Cortex of kidney (tissue), 1 donor: ENCODE measurements around the gene HAO2.
"Not testable (repeated sequence)": the region's sequence is repeated elsewhere in the genome, so short reads cannot be mapped to it uniquely, and the experiment has no call there.

Experiments
- DNase-seq: peaks from one replicate; lab custom pipeline; 2025; lab: John Stamatoyannopoulos, UW

The HAO2 gene

DNA sequence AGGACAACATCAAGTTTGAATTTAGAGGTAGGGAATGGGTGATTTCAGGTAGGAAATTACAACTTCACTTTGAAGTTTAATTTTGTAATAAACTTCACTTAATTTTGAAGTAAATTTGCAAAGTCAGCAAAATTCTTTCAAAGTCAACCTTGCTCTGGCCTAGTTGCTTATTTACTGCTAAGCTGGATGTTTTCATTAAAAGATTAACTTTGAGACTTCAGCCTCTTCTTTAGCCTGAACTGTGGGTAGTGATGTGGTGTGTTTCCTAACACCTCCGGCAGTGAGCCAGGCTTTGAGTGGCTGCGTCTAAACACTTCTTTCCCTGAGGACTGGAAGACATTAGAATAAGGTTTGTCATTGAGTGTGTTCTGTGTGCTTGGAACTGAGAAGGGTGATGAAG lies at the start of gene HAO2:
TSS of gene HAO2 (plus strand) at position 232 of the 400 bp plus-strand sequence. CDS start 12,301 bp downstream, outside the sequence.
- no peak for DNase-seq

DNA sequence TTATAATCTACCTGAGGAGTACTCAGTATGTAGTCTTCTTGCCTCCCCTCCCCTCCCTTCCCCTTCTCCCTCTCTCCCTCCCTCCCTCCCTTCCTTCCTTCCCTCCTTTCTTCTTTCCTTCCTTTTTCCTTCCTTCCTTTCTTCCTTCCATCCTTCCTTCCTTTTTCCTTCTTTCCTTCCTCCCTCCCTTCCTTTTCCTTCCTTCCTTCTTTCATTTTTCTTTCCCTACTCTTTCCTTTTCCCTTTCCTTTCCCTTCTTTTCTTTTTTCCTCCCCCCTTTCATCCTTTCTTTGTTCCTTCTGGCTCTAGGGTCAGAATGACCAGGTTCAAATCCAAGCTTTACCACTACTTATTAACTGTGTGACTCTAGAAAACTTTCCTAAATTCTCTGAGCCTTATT lies 48.5 kb upstream of the HAO2 start:
- DNase-seq: no peak

DNA sequence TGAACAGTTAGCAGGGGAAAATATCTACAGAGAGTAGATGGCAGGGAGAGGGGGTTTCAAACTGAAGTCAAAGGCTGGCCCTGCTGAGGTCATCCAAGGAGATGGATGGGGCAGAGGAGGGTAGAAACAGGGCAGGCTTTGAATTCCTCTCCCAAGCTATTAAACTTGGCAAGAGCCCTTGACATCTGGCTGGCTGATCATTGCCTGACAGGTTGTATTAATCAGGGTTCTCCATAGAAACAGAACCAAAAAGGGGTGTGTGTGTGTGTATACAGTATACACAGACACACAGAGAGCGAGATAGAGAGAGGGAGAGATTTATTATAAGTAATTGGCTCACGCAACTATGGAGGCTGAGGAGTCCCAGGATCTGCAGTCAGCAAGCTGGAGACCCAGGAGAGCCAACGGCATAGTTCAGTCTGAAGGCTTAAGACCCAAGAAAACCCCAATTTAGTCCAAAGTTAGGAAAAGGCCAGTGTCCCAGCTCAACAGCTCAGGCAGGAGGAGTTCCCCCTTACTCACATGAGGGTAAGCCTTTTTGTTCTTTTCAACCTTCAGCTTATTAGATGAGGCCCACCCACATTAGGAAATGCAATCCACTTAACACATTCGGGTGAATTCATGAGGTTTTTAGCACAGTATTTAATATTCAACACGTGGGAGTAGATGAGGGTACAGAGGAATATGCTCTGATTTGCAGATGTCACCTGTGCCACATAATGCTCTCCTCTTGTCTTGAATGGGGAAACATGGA lies 46.7 kb upstream of the HAO2 start:
- no peak for DNase-seq

DNA sequence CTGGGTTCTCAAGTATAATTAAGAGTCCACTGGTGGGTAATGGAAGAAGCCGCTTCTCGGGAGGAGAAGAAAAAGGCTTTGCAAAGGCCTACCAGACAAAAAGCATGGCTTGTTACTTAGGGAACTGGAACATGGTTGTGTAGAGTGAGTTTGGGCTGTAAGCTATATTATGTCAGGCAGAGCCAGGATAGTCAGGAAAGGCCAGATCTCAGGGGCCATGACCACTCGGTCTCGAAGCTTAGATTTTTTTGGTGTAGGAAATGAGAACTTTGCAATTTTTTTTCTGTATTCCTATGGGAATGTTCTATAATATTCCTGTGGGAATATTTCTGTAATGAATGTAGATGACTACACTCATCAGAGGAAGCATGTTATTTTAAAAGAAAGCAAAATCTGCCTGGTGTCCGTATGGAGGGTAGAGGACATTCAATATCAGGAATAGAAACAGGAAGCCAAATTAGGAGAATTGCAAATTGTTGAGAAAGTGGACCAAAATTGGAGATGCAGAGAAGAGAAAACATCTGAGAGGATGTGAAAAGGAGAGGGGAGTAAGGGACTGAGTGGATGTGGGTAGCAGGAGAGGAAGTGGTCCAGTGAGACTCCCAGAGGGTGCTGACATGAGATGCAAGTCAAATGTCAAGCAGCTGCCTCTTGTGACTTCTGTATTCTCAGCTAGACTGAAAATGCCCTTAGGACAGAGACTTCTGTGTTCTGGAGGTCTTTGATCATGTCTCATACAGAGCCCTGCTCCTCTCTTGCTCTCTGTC lies 45.2 kb upstream of the HAO2 start:
- no peak for DNase-seq

DNA sequence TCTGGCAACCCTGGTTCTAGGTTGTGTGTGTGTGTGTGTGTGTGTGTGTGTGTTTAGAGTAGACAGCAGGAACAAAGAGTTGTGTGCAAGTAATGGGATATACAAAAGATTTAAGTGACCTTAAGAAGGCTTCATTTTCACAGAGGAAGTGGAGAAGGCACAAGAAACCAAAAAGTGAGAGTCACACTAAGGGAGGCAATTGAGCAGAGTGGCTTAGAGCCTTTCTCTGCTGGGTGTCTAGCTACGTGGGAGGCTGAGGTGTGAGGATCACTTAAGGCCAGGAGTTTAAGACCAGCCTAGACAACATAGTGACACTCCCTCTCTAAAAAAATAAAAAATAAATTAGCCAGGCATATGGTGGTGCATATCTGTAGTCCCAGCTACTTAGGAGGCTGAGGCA lies 44.4 kb upstream of the HAO2 start:
- DNase-seq: no peak

DNA sequence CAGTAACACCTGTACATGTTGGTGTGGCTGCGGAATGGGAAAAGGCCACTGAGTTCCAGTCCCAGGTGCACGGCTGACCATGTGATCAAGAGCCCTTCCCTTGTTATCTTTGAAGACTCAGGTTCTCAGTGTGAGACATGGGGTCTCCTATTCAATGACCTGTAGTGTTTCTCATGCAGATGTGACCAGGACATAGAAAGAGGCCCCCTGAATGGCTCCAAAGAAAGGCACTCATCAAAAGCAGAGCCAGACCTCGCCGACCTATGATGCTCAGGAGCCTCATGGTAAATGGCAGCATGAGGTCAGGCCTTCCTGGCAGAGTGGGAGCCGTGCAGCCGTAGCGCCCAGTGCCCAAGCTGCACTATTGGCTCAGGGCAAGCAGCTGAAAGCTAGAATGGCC lies 42.3 kb upstream of the HAO2 start:
- DNase-seq: no peak

DNA sequence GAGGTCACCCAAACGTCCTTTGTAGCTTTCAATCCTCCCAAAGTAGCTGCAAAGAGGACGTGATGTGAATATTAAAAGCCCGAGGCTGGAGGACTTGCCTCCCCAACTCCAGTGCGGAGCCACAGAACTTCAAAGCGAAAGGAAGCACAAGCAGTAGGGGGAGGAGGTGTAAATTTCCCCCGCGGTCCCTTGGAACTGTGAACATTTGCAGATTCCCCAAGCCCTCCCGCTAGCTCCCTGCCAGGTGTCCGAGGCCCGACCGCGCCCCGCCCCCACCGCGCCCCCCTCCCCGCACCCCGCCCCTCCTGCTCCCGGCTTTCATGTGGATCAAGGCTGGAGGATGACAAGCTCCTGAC lies 41.5 kb upstream of the HAO2 start:
- DNase-seq: no peak

DNA sequence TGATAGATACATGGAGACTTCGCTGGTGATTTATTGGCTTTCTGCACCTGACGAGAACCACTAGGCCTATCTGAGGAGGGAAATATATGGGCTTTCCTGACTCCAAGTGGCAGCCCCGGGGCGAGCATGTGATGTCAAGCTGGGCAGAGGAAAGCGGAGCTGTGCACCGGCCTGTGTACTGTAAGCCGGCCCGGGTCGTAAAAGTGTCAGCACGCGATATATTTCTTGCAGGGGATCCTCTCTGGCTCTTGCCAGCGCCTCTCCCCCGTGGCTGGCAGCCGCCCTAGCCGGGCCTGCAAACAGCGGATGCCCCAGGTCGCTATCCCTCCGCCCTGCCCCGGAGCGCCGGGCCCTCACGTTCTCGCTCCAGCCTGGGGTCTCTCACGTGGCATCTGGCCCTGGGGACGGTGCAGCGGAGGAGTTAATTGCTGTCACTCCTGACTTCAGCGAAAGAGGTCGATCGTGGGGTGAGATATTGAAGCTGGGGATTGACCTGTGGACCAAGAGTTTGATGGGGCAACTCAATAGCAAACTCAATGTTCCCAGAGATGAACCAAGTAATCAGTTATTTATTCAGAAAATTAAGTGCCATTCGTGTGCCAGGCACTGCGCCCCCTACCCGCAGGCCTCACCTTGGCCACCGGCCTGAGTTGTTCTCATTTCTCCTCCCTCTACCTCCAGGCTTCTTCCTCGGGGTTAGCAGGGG lies 41.0 kb upstream of the HAO2 start:
- DNase-seq: no peak

DNA sequence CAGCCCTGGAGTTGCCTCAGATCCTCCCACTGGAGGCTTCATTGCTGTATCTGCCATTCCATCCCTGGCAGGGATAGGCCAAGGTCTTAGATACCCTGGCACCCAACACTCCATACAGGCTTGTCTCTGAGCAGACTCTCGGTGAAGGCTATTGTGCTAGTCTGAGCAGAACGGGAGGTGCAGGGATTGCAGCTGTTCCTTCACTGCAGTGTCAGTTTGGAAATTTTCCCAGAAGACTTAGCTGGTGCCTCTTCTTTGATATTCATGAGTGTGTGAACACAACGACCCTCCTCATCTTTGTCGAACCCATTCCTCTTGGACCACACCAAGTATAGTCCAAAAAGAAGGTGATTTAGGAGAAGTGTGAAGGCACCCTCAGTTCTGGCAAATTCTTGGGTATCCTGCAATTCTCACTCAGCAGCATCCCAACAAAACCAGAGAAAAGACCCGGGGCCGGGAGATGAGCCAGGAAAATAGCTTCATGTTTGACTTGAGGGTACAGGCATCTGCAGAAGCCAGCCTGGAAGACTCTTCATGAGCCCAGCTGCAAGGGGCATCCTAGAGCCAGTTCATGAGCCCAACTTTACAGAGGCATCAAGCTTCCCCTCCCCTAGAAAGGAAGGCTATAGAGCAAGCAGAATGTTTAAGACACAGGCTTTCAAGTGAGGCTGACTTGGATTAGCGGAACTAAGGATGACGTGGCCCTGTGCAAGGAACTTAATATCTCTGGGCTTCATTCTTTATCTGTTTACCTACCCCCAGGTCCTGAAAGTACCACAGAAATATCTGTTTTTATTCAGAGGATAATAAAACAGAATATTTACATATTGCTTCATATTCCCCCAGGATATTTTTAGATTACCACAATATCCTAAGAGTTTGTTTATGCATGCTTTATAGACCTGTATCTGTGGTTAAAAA lies 38.8 kb upstream of the HAO2 start:
- no peak for DNase-seq

DNA sequence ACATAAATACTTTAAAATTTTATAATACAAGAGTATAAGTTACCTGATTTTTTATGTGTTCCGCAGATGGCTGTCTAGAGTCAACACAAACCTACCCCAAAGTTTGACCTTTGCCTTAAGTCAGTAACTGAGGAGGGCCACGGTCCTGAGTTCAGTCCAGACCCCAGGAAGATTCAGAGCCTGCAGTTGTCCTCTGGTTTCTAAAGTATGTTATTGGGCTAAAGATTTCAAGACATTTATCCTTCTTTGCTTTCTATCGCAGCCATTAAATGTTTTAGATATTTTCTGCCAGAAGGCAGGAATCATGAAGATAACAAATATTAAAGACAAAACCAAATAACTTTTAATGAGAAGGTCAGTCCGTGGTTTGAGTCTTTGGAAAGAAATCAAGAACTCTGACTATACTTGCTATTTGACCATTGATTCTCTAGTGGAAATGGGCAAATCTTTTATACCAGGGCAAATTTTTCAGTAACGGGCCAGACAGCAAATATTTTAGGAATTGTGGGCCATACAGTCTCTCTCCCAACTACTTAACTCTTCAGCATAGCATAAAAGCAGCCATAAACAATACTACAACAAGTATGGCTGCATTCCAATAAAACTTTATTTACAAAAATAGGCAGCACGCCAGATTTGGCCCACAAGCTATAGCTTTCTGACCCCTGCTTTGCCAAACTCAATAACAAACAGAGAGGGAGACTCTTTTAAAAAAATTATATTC lies 38.0 kb upstream of the HAO2 start:
- DNase-seq: no peak

DNA sequence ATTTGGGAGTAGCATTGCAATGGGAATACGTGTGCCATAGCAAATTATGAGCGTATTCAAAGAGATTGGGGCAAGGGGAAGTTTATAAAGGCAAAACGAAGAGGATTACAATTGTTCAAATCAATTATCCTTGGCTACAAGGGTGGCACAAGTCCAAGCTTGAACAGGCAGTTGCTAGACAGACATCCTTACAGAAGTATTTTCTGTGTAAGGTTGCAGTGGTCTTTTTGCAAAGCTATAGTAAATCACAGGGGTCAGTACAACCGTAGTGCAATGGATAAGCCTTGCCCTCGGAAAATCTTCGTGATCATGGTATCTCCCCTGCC lies 37.4 kb upstream of the HAO2 start:
- no peak for DNase-seq

DNA sequence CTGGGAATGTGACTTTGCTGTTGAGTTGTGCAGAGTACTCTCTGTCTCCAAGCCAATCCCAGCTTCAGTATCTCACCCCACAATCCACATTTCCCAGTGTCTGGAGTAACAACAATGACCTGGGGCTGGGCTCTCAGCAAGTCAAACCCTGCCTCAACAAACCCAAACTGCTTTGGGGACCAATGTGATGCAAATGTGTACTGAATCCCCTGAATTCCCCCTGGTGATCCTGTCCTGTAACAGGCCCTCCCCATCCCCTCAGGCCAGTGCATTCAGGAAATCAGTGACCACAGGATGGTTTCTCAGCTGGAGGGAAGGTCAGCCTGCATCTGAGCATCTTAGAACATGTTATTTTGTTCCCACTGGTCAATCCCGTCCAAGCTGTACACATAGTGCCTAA lies 36.7 kb upstream of the HAO2 start:
- DNase-seq: no peak

DNA sequence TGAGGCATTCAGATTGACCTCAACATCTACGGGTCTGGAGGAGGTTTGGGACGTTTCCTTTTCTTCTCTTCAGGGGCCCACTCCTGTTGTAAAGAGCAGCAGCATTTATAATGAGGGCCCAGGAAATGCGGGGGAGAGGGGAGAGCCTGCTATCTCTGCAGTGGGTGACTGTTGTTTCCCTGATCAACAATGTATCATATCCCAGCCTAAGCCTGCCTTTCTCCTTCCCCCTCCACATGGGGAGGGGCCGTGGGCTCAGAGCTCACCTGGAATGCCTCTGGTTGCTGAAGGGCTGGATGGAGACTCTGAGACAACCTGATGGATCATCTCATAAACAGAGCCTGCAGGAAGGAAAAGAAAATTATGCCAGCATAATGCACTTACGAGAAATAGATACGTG lies 36.0 kb upstream of the HAO2 start:
- no peak for DNase-seq

DNA sequence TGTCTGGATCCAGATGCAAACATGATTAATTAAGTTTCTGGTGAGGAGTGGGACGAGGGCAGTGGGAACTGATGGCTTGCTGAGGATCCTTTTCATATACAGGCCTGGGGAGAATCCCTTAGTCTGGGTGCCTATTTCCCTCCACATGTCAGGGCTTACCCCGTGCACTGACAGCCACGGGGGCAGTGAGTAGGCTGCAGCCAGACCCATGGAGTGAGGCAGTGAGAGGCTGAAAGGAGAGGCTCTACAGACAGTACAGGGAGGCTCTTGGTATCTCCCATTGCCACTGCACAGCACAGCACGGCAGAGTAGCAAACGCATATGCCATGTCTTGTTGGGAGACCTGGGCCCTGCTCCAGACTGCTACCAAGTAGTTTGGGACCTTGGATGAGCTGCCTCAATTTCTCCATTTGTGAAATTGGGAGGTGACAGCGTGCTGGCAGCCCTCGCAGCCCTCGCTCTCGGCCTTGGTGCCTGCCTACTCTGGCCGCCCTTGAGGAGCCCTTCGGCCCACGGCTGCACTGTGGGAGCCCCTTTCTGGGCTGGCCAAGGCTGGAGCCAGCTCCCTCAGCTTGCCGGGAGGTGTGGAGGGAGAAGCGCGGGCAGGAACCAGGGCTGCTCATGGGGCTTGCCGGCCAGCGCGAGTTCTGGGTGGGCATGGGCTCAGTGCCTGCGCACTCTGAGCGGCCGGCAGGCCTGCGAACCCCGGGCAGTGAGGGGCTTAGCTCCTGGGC lies 35.3 kb upstream of the HAO2 start:
- DNase-seq: no peak

DNA sequence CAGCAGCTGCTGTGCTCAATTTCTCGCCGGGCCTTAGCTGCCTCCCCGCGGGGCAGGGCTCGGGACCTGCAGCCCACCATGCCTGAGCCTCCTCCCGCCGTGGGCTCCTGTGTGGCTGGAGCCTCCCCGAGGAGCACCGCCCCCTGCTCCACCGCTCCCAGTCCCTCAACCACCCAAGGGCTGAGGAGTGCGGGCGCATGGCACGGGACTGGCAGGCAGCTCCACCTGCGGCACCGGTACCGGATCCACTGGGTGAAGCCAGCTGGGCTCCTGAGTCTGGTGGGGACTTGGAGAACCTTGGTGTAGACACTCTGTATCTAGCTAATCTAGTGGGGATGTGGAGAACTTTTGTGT lies 34.7 kb upstream of the HAO2 start:
- not testable (repeated sequence) for DNase-seq

DNA sequence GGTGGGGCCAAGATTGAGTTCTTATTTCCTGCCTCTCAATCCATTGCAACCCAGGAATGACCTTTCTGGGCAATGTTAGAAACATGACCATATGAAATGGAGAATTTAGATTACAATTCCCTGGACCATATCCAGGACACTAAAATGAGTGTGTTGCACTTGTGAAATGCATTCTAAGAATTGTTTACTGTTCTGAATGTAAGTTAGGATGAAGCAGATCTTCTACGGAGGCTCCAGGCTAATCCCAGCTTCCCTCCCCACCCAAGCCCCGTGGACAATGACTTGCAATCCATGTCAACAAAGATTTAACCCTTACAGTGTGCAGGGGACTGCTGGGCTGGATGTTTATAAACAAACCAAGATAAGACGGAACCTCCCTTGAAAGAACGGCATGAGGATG lies 31.7 kb upstream of the HAO2 start:
- no peak for DNase-seq

DNA sequence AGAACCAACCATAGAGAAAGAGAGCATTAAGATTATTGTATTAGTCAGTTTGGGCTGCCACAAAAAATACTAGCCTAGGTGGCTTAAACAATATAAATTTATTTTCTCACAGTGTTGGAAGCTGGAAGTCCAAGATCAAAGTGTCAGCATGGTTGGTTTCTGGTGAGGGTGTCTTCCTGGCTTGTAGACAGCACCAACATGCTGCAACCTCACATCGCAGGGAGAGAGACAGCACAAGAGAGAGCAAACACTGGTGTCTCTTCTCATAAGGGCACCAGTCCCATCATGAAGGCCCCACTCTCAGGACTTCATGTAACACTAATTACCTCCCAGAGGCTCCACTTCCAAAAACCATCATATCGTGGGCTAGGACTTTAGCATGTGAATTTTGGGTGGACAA lies 30.6 kb upstream of the HAO2 start:
- no peak for DNase-seq

DNA sequence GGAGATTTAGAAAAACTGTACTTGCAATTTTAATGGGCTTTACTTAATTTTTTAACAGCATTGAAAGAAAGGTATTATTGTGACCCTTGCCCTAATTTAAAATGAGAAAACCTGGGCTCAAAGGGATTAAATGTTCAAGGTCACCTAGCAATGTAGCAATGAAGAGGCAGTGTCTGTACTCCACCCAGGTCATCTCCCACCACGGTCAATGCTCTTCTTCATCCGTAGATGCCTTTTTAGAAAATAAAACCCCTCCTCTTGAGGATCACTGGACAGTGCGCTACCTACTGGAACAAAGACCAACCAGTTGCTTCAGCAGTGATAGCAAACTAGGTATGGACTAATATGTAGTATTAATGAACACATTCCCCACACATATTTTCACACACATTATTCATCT lies 29.8 kb upstream of the HAO2 start:
- DNase-seq: no peak

DNA sequence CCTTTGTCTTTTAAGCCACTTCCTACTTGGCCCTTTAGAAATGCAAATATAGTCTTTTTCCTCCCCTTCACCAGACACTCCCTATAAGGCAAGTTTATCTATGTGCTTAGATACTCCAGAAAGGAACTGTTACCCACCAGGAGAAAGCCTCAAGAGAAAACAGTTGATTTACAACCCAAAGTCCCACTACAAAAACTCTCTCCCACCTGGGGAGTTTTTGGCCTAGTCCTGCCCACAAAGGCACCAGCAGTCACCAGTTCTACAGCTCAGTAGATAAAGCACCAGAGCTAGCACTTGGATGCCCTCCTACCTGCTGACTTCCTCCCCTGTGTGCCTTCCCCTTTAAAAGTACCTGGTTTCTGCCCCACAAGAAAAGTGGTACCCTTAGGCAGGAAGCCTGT lies 27.7 kb upstream of the HAO2 start:
- DNase-seq: no peak

DNA sequence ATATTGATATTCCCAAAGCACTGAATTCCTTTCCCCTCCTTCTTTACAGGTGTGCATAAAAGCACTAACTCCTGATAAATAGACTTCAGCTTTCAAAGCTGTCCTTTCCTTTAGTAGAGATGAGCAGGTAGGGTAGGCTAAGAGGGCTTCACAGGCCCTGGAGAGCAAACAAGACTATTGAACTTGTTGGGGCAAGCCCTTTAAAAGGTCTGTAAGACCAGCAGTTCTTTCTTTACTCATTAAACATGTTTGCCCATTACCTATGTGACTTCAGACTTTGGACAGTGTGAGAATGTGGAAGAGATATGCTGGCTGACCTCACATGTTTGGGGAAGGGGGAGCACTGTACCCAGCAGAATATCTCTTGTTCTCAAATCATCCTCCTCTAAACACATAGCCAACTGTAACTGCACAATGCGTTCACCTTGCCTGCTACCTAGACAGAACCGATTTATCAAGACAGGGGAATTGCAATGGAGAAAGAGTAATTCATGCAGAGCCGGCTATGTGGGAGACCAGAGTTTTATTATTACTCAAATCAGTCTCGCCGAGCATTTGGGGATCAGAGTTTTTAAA lies 27.1 kb upstream of the HAO2 start:
- DNase-seq: no peak

DNA sequence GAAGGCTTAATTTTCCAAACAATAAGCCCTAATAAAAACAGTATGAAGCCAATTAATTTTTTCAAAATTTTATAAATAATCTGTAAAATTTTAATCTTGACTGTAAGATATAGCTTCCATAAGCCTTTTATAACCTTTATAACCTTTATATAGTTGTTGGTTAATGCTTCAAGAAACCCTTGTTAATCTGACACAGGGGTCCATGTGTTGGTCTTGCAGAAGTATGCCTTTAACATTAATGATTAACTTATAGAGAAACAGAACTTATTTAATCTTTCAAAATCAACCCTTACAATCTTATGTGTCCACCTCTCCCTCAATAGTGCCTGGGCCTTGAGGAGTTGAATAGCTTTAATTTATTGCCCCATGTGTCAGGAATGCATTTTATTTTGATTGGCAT lies 23.2 kb upstream of the HAO2 start:
- no peak for DNase-seq
